SK-N-SH treated with all-trans-retinoic acid at 6 μM for 48 hours (cell line): Measurements from ENCODE around the gene EIF2S3B.

ENCODE experiments used
- ATAC-seq: fragments of 200-7000 bp; cut with Tn5 transposase; 3 replicates; pipeline ENCODE4 v1.9.1; 2020; ENCODE audit warnings: mild to moderate bottlenecking, moderate library complexity
- ARNTL ChIP-seq: fragments of 450-650 bp; formaldehyde crosslinking; IDR thresholded peaks from 2 replicates; pipeline ENCODE4 v1.5.0; 2020; ENCODE audit warnings: low read depth, mild to moderate bottlenecking, moderate library complexity, borderline replicate concordance
- BACH2 ChIP-seq: fragments of 250-450 bp; sonication (Bioruptor Pico); IDR thresholded peaks from 2 replicates; pipeline ENCODE4 v1.9.0; 2021; ENCODE audit warnings: mild to moderate bottlenecking, borderline replicate concordance
- CREB5 ChIP-seq: fragments of 250-450 bp; sonication (Bioruptor Pico); IDR thresholded peaks from 2 replicates; pipeline ENCODE4 v1.5.1; 2020; ENCODE audit warnings: low read depth, mild to moderate bottlenecking, moderate library complexity
- CSDC2 ChIP-seq: fragments of 250-450 bp; sonication (Bioruptor Pico); IDR thresholded peaks from 2 replicates; pipeline ENCODE4 v1.5.0; 2020; ENCODE audit warnings: mild to moderate bottlenecking, moderate library complexity
- CSRNP3 ChIP-seq: fragments of 250-450 bp; sonication (Bioruptor Pico); IDR thresholded peaks from 2 replicates; pipeline ENCODE4 v1.5.1; 2021; ENCODE audit warnings: mild to moderate bottlenecking, moderate library complexity
- ESRRG ChIP-seq: fragments of 250-450 bp; sonication (Bioruptor Pico); IDR thresholded peaks from 2 replicates; pipeline ENCODE4 v1.6.1; 2021; ENCODE audit warnings: mild to moderate bottlenecking
- GLIS3 ChIP-seq: fragments of 250-450 bp; sonication (Bioruptor Pico); IDR thresholded peaks from 2 replicates; pipeline ENCODE4 v1.5.0; 2020; ENCODE audit warnings: mild to moderate bottlenecking, moderate library complexity
- ISL1 ChIP-seq: fragments of 250-450 bp; sonication (Bioruptor Pico); IDR thresholded peaks from 2 replicates; pipeline ENCODE4 v2.1.2; 2022; ENCODE audit warnings: mild to moderate bottlenecking, moderate library complexity
- OSR1 ChIP-seq: fragments of 250-450 bp; sonication (Bioruptor Pico); IDR thresholded peaks from 2 replicates; pipeline ENCODE4 v1.8.0; 2022; ENCODE audit warnings: moderate library complexity, mild to moderate bottlenecking, inconsistent platforms
- PATZ1 ChIP-seq: fragments of 250-450 bp; sonication (Bioruptor Pico); IDR thresholded peaks from 2 replicates; pipeline ENCODE4 v1.8.0; 2020; ENCODE audit warnings: mild to moderate bottlenecking, moderate library complexity, borderline replicate concordance
- POU6F1 ChIP-seq: fragments of 250-450 bp; sonication (Bioruptor Pico); IDR thresholded peaks from 2 replicates; pipeline ENCODE4 v1.8.0; 2021; ENCODE audit warnings: low read depth, mild to moderate bottlenecking, moderate library complexity, borderline replicate concordance
- PPARA ChIP-seq: fragments of 250-450 bp; sonication (Bioruptor Pico); IDR thresholded peaks from 2 replicates; pipeline ENCODE4 v1.5.0; 2020; ENCODE audit warnings: mild to moderate bottlenecking, borderline replicate concordance
- SNAI2 ChIP-seq: fragments of 250-450 bp; sonication (Bioruptor Pico); IDR thresholded peaks from 2 replicates; pipeline ENCODE4 v1.5.0; 2020; ENCODE audit warnings: mild to moderate bottlenecking, moderate library complexity
- TOX ChIP-seq: fragments of 250-450 bp; sonication (Bioruptor Pico); IDR thresholded peaks from 2 replicates; pipeline ENCODE4 v1.8.0; 2021; ENCODE audit warnings: mild to moderate bottlenecking, moderate library complexity, borderline replicate concordance
- ZC3H10 ChIP-seq: fragments of 250-450 bp; sonication (Bioruptor Pico); IDR thresholded peaks from 2 replicates; pipeline ENCODE4 v1.5.1; 2021; ENCODE audit warnings: mild to moderate bottlenecking, moderate library complexity
- ZFP3 ChIP-seq: fragments of 250-450 bp; sonication (Bioruptor Pico); IDR thresholded peaks from 2 replicates; pipeline ENCODE4 v1.5.0; 2020; ENCODE audit warnings: mild to moderate bottlenecking, moderate library complexity
- ZFP30 ChIP-seq: fragments of 450-650 bp; formaldehyde crosslinking; IDR thresholded peaks from 2 replicates; pipeline ENCODE4 v1.5.0; 2022; ENCODE audit warnings: mild to moderate bottlenecking, moderate library complexity
- ZNF565 ChIP-seq: fragments of 450-650 bp; formaldehyde crosslinking; conservative IDR thresholded peaks from 2 replicates; pipeline ENCODE4 v1.5.0; 2020; ENCODE audit warnings: low read depth, mild to moderate bottlenecking, moderate library complexity
- ZNF70 ChIP-seq: fragments of 450-650 bp; formaldehyde crosslinking; IDR thresholded peaks from 2 replicates; pipeline ENCODE4 v1.5.0; 2020; ENCODE audit warnings: mild to moderate bottlenecking, moderate library complexity
- ZNF8 ChIP-seq: fragments of 450-650 bp; formaldehyde crosslinking; IDR thresholded peaks from 2 replicates; pipeline ENCODE4 v1.5.0; 2020; ENCODE audit warnings: mild to moderate bottlenecking, moderate library complexity

EIF2S3B gene

GRCh38 chr12:10529603-10530002 lies 23.9 kb downstream of the EIF2S3B start (continued):
- TF ChIP-seq POU6F1 (CRISPR knock-in tag) = no peak
- TF ChIP-seq ZNF8 (CRISPR knock-in tag) = no peak

GRCh38 chr12:10537721-10538120 lies 32.0 kb downstream of the EIF2S3B start:
- TF ChIP-seq SNAI2 (CRISPR knock-in tag) (no peak), ZFP3 (CRISPR knock-in tag) (no peak), ZNF70 (CRISPR knock-in tag) (no peak), PATZ1 (CRISPR knock-in tag) (no peak), ARNTL (CRISPR knock-in tag) (no peak), ZC3H10 (CRISPR knock-in tag) (no peak), CSDC2 (CRISPR knock-in tag) (no peak), PPARA (CRISPR knock-in tag) (no peak), BACH2 (no peak), ESRRG (no peak), ZFP30 (CRISPR knock-in tag) (no peak), CREB5 (no peak), GLIS3 (no peak), ISL1 (CRISPR knock-in tag) (no peak), TOX (no peak), OSR1 (CRISPR knock-in tag) (no peak), ZNF565 (CRISPR knock-in tag) (no peak), CSRNP3 (no peak)
- ATAC-seq = no peak

GRCh38 chr12:10540776-10541205 lies 35.1 kb downstream of the EIF2S3B start:
- no peak for TF ChIP-seq CREB5
- TF ChIP-seq GLIS3 = no peak
- no peak for TF ChIP-seq ZNF565 (CRISPR knock-in tag)
- TF ChIP-seq ZFP30 (CRISPR knock-in tag) = no peak
- no peak for TF ChIP-seq ZFP3 (CRISPR knock-in tag)
- TF ChIP-seq ESRRG = no peak
- TF ChIP-seq SNAI2 (CRISPR knock-in tag) = no peak
- TF ChIP-seq CSRNP3 = no peak
- TF ChIP-seq ZC3H10 (CRISPR knock-in tag) = no peak
- TF ChIP-seq, all 23 proteins: peak for 0
- no peak for ATAC-seq

- no peak for TF ChIP-seq PPARA (CRISPR knock-in tag)
- TF ChIP-seq, all 23 proteins: peak for 0
- ATAC-seq = no peak
Measured at GRCh38 chr12:10543499-10543898, 37.8 kb downstream of the EIF2S3B start.
